HEK293 (cell line): ENCODE results near the gene KRTAP10-4.
A peak's percentile ranks its signal among the peaks of the same experiment; 100 is the strongest.

Experiments
- CTCF ChIA-PET: fragments of 350-600 bp; formaldehyde crosslinking; extraction: SDS; loops from one replicate; lab custom pipeline; 2021; ENCODE audit warnings: antibody characterized with exemption; lab: Yijun Ruan, JAX
- POLR2A ChIA-PET: fragments of 300-600 bp; formaldehyde crosslinking; extraction: SDS; loops from one replicate; lab custom pipeline; 2020; ENCODE audit warnings: antibody characterized with exemption, inconsistent platforms; lab: Yijun Ruan, JAX
- H3K27ac ChIP-seq: fragments of 200-500 bp; sonication (Bioruptor generic); 2 replicates; pipeline ENCODE4 v1.5.1; 2014; ENCODE audit warnings: low read depth, low read length, control low read depth, inconsistent platforms; ENCODE audit errors: extremely low read depth
- H3K36me3 ChIP-seq, 2 experiments: fragments of 200-500 bp in 1 of 2; sonication (Bioruptor generic) in 1 of 2; 1 replicate in 1 of 2; 2 replicates in 1 of 2; pipeline ENCODE4 v1.5.1; 2014 to 2017; ENCODE audit warnings: inconsistent platforms in 2 of 2, low read length in 2 of 2; ENCODE audit not compliant: control insufficient read depth in 2 of 2, insufficient read depth in 1 of 2
- H3K4me1 ChIP-seq: fragments of 200-500 bp; sonication (Bioruptor generic); 2 replicates; pipeline ENCODE4 v1.5.1; 2014; ENCODE audit warnings: mild to moderate bottlenecking, low read length, inconsistent platforms; ENCODE audit not compliant: control insufficient read depth, insufficient read depth
- H3K4me3 ChIP-seq: 2 replicates; pipeline ENCODE4 v1.5.1; 2011; ENCODE audit warnings: low read depth, mild to moderate bottlenecking, control low read depth, low read length, moderate library complexity
- H3K9me3 ChIP-seq: fragments of 200-500 bp; sonication (Bioruptor generic); 2 replicates; pipeline ENCODE4 v1.5.1; 2014; ENCODE audit warnings: low read depth, low read length, inconsistent platforms; ENCODE audit not compliant: control insufficient read depth, insufficient read depth
- EGR2 ChIP-seq: fragments of 450-650 bp; formaldehyde crosslinking; IDR thresholded peaks from 2 replicates; pipeline ENCODE4 v1.5.1; 2016; ENCODE audit warnings: low read depth, missing biosample characterization, missing genetic modification characterization
- IKZF3 ChIP-seq: fragments of 450-650 bp; IDR thresholded peaks from 2 replicates; pipeline ENCODE4 v1.5.0; 2018; ENCODE audit warnings: missing biosample characterization, mild to moderate bottlenecking, missing genetic modification characterization, moderate library complexity
- INSM2 ChIP-seq: fragments of 450-650 bp; formaldehyde crosslinking; IDR thresholded peaks from 2 replicates; pipeline ENCODE4 v1.5.1; 2016; ENCODE audit warnings: missing biosample characterization, missing genetic modification characterization
- MYNN ChIP-seq: fragments of 450-650 bp; formaldehyde crosslinking; IDR thresholded peaks from 2 replicates; pipeline ENCODE4 v1.5.1; 2016; ENCODE audit warnings: missing biosample characterization, missing genetic modification characterization, borderline replicate concordance
- SP7 ChIP-seq: fragments of 450-650 bp; formaldehyde crosslinking; IDR thresholded peaks from 2 replicates; pipeline ENCODE4 v1.5.1; 2016; ENCODE audit warnings: missing biosample characterization, missing genetic modification characterization
- YY2 ChIP-seq: fragments of 450-650 bp; formaldehyde crosslinking; IDR thresholded peaks from 2 replicates; pipeline ENCODE4 v1.5.1; 2016; ENCODE audit warnings: missing biosample characterization, missing genetic modification characterization
- ZBTB21 ChIP-seq: fragments of 450-650 bp; formaldehyde crosslinking; IDR thresholded peaks from 2 replicates; pipeline ENCODE4 v1.5.1; 2017; ENCODE audit warnings: missing biosample characterization, missing genetic modification characterization
- ZFHX2 ChIP-seq: fragments of 450-650 bp; formaldehyde crosslinking; conservative IDR thresholded peaks from 2 replicates; pipeline ENCODE4 v1.5.1; 2016; ENCODE audit warnings: missing biosample characterization, missing genetic modification characterization
- ZFP69B ChIP-seq: fragments of 450-650 bp; formaldehyde crosslinking; IDR thresholded peaks from 2 replicates; pipeline ENCODE4 v1.5.1; 2016; ENCODE audit warnings: missing biosample characterization, missing genetic modification characterization
- ZIC2 ChIP-seq: fragments of 450-650 bp; formaldehyde crosslinking; IDR thresholded peaks from 2 replicates; pipeline ENCODE4 v1.5.1; 2016; ENCODE audit warnings: missing biosample characterization, missing genetic modification characterization
- ZNF121 ChIP-seq: fragments of 450-650 bp; formaldehyde crosslinking; IDR thresholded peaks from 2 replicates; pipeline ENCODE4 v1.5.1; 2016; ENCODE audit warnings: missing biosample characterization, missing genetic modification characterization
- ZNF175 ChIP-seq: fragments of 450-650 bp; formaldehyde crosslinking; IDR thresholded peaks from 2 replicates; pipeline ENCODE4 v1.5.1; 2016; ENCODE audit warnings: missing biosample characterization, missing genetic modification characterization
- ZNF184 ChIP-seq: fragments of 450-650 bp; IDR thresholded peaks from 2 replicates; pipeline ENCODE4 v1.5.1; 2018; ENCODE audit warnings: missing biosample characterization, mild to moderate bottlenecking, missing genetic modification characterization
- ZNF239 ChIP-seq: fragments of 450-650 bp; formaldehyde crosslinking; IDR thresholded peaks from 2 replicates; pipeline ENCODE4 v1.5.1; 2016; ENCODE audit warnings: missing biosample characterization, missing genetic modification characterization
- ZNF280C ChIP-seq: fragments of 450-650 bp; formaldehyde crosslinking; IDR thresholded peaks from 2 replicates; pipeline ENCODE4 v1.5.1; 2016; ENCODE audit warnings: missing biosample characterization, missing genetic modification characterization
- ZNF292 ChIP-seq: fragments of 450-650 bp; formaldehyde crosslinking; IDR thresholded peaks from 2 replicates; pipeline ENCODE4 v1.5.1; 2016; ENCODE audit warnings: low read depth, missing biosample characterization, missing genetic modification characterization, borderline replicate concordance
- ZNF416 ChIP-seq: fragments of 450-650 bp; formaldehyde crosslinking; IDR thresholded peaks from 2 replicates; pipeline ENCODE4 v1.5.1; 2016; ENCODE audit warnings: missing biosample characterization, missing genetic modification characterization
- ZNF510 ChIP-seq: fragments of 450-650 bp; formaldehyde crosslinking; IDR thresholded peaks from 2 replicates; pipeline ENCODE4 v1.5.1; 2018; ENCODE audit warnings: mild to moderate bottlenecking, missing genetic modification characterization, missing biosample characterization; ENCODE audit not compliant: insufficient replicate concordance
- ZNF555 ChIP-seq: fragments of 450-650 bp; formaldehyde crosslinking; conservative IDR thresholded peaks from 2 replicates; pipeline ENCODE4 v1.5.1; 2017; ENCODE audit warnings: missing biosample characterization, mild to moderate bottlenecking, missing genetic modification characterization, inconsistent platforms
- ZNF561 ChIP-seq: fragments of 450-650 bp; IDR thresholded peaks from 2 replicates; pipeline ENCODE4 v1.5.1; 2018; ENCODE audit warnings: missing biosample characterization, missing genetic modification characterization, borderline replicate concordance
- ZNF626 ChIP-seq: fragments of 450-650 bp; sonication (Bioruptor Pico); formaldehyde crosslinking; IDR thresholded peaks from 2 replicates; pipeline ENCODE4 v1.5.1; 2018; ENCODE audit warnings: missing biosample characterization, missing genetic modification characterization, inconsistent platforms
- ZNF664 ChIP-seq: fragments of 450-650 bp; formaldehyde crosslinking; IDR thresholded peaks from 2 replicates; pipeline ENCODE4 v1.5.1; 2016; ENCODE audit warnings: missing biosample characterization, missing genetic modification characterization
- ZNF701 ChIP-seq: fragments of 450-650 bp; formaldehyde crosslinking; IDR thresholded peaks from 2 replicates; pipeline ENCODE4 v1.5.1; 2016; ENCODE audit warnings: missing biosample characterization, missing genetic modification characterization
- ZNF776 ChIP-seq: fragments of 450-650 bp; formaldehyde crosslinking; IDR thresholded peaks from 2 replicates; pipeline ENCODE4 v1.5.0; 2017; ENCODE audit warnings: missing biosample characterization, missing genetic modification characterization, borderline replicate concordance
- ZSCAN23 ChIP-seq: fragments of 450-650 bp; formaldehyde crosslinking; IDR thresholded peaks from 2 replicates; pipeline ENCODE4 v1.5.1; 2016; ENCODE audit warnings: missing biosample characterization, missing genetic modification characterization

The KRTAP10-4 gene

GRCh38 chr21:44531606-44532564, 41.6 kb upstream of the KRTAP10-4 start:
- H3K27ac ChIP-seq, result no peak overlapping the region
- TF ChIP-seq ZFHX2 (peak; percentile 54), ZFP69B (tag by site-specific recombination) (no peak), EGR2 (tag by site-specific recombination) (peak; percentile 52), ZNF239 (tag by site-specific recombination) (no peak)
- H3K4me1 ChIP-seq, result no peaks in the 10 kb centered on the region
- ChIA-PET POLR2A (no interaction called here), CTCF (no interaction called here)
- no peaks in the 10 kb centered on the region for H3K9me3 ChIP-seq
- H3K4me3 ChIP-seq, result no peak overlapping the region
- H3K36me3 ChIP-seq, result no peaks in the 10 kb centered on the region

GRCh38 chr21:44532712-44533111, 40.8 kb upstream of the KRTAP10-4 start:
- TF ChIP-seq ZNF280C (tag by site-specific recombination) (no peak), ZNF416 (tag by site-specific recombination) (no peak)
- ChIA-PET POLR2A (no interaction called here), CTCF (interaction anchor here (0.5 to 1.3 kb wide), 2 partner anchors 23 to 261 kb away, joined by 3 to 6 read pairs; no protein-coding TSS in a partner anchor)
- no peaks in the 10 kb centered on the region for H3K4me1 ChIP-seq
- H3K27ac ChIP-seq, result no peak overlapping the region
- no peak overlapping the region for H3K4me3 ChIP-seq
- H3K9me3 ChIP-seq, result no peaks in the 10 kb centered on the region
- no peaks in the 10 kb centered on the region for H3K36me3 ChIP-seq

- ChIA-PET CTCF (interaction anchor here (0.5 to 1.3 kb wide), 2 partner anchors 23 to 260 kb away, joined by 3 to 6 read pairs; no protein-coding TSS in a partner anchor), POLR2A (no interaction called here)
- TF ChIP-seq INSM2 (tag by site-specific recombination) (no peak), ZNF701 (tag by site-specific recombination) (no peak), ZNF175 (tag by site-specific recombination) (no peak), ZNF664 (tag by site-specific recombination) (no peak), SP7 (tag by site-specific recombination) (no peak), ZNF776 (tag by site-specific recombination) (no peak), MYNN (tag by site-specific recombination) (no peak), ZNF561 (no peak), ZBTB21 (no peak), ZNF555 (tag by site-specific recombination) (no peak), IKZF3 (tag by site-specific recombination) (no peak), ZIC2 (tag by site-specific recombination) (no peak), ZNF184 (no peak), ZNF626 (tag by site-specific recombination) (no peak), ZNF121 (tag by site-specific recombination) (no peak), ZNF510 (tag by site-specific recombination) (no peak), ZSCAN23 (tag by site-specific recombination) (no peak), ZNF292 (tag by site-specific recombination) (no peak), YY2 (tag by site-specific recombination) (no peak)
- Histone ChIP-seq H3K9me3 (no peaks in the 10 kb centered on the region), H3K36me3 (no peaks in the 10 kb centered on the region), H3K4me1 (no peaks in the 10 kb centered on the region), H3K4me3 (no peak overlapping the region), H3K27ac (no peak overlapping the region)
These were observed 40.2 kb upstream of the KRTAP10-4 start for GRCh38 chr21:44533121-44533890.
